Fibroblast of lung (primary cell): ENCODE results near the gene ZIC1. TPM values are rescaled to one million over a fixed set of nuclear protein-coding genes. Genes with fewer than 3 reads are reported as not detected.

Source experiments
- DNase-seq, 2 donors: peaks; one replicate each; pipeline versions ENCODE4 v3.0.0 to v3.0.0-alpha.2; 2010; ENCODE audit warnings: low read depth in 2 of 2
- H2AFZ ChIP-seq: 2 replicates; pipeline ENCODE4 v1.5.1; 2012; ENCODE audit warnings: low read length, control low read depth, inconsistent platforms
- H3K27ac ChIP-seq: 2 replicates; pipeline ENCODE4 v1.5.1; 2011; ENCODE audit warnings: low read length, control low read depth; ENCODE audit not compliant: insufficient read depth
- H3K27me3 ChIP-seq: 2 replicates; pipeline ENCODE4 v1.5.1; 2011; ENCODE audit warnings: mild to moderate bottlenecking, low read length; ENCODE audit not compliant: control insufficient read depth, insufficient read depth
- H3K36me3 ChIP-seq: 2 replicates; pipeline ENCODE4 v1.5.1; 2011; ENCODE audit warnings: low read length; ENCODE audit not compliant: control insufficient read depth, insufficient read depth
- H3K4me1 ChIP-seq: 2 replicates; pipeline ENCODE4 v1.5.1; 2011; ENCODE audit warnings: low read length; ENCODE audit not compliant: control insufficient read depth, insufficient read depth; ENCODE audit errors: extremely low read depth
- H3K4me2 ChIP-seq: 2 replicates; pipeline ENCODE4 v1.5.1; 2011; ENCODE audit warnings: low read length, control low read depth; ENCODE audit not compliant: insufficient read depth; ENCODE audit errors: extremely low read depth
- H3K4me3 ChIP-seq, 4 experiments: fragments of 200-600 bp in 1 of 4; sonication (generic) in 1 of 4; replicated peaks in 1 of 4; 2 replicates each; pipeline ENCODE4 v1.5.1; 2011 to 2016; ENCODE audit warnings: low read length in 4 of 4, low read depth in 3 of 4, mild to moderate bottlenecking in 3 of 4, control low read depth in 2 of 4, inconsistent platforms in 1 of 4, mixed read lengths in 1 of 4; ENCODE audit not compliant: insufficient read depth in 1 of 4; ENCODE audit errors: control extremely low read depth in 1 of 4
- H3K79me2 ChIP-seq: 2 replicates; pipeline ENCODE4 v1.5.1; 2012; ENCODE audit warnings: mild to moderate bottlenecking, low read length, inconsistent platforms; ENCODE audit not compliant: control insufficient read depth, insufficient read depth
- H3K9ac ChIP-seq: 2 replicates; pipeline ENCODE4 v1.5.1; 2011; ENCODE audit warnings: mild to moderate bottlenecking, low read length, control low read depth; ENCODE audit not compliant: insufficient read depth
- H3K9me3 ChIP-seq: 2 replicates; pipeline ENCODE4 v1.5.1; 2012; ENCODE audit warnings: low read depth, low read length; ENCODE audit not compliant: control insufficient read depth, insufficient read depth
- H4K20me1 ChIP-seq: 2 replicates; pipeline ENCODE4 v1.5.1; 2011; ENCODE audit warnings: low read length; ENCODE audit not compliant: control insufficient read depth, insufficient read depth; ENCODE audit errors: extremely low read depth
- CTCF ChIP-seq, 2 donors: IDR thresholded peaks in 1 of 2; conservative IDR thresholded peaks in 1 of 2; 1 replicate in 1 of 2; 2 replicates in 1 of 2; pipeline ENCODE4 v1.5.1; 2011 to 2012; ENCODE audit warnings: low read length in 2 of 2, control low read depth in 1 of 2, inconsistent platforms in 1 of 2, low read depth in 1 of 2, mild to moderate bottlenecking in 1 of 2
- EZH2 ChIP-seq: IDR thresholded peaks from 2 replicates; pipeline ENCODE4 v1.5.1; 2012; ENCODE audit warnings: low read length, control low read depth, mild to moderate bottlenecking; ENCODE audit errors: missing control alignments
- polyA plus RNA-seq, 2 donors: library from polyadenylated mRNA; depleted of rRNA in 1 of 2; stranded (reverse) in 1 of 2; unstranded in 1 of 2; fragments of >200 nt; gene quantifications; 2 replicates each; pipeline ENCODE4 v1.2.1, GENCODE V29; 2011 to 2012; ENCODE audit warnings: missing spikeins in 1 of 2
- total RNA-seq: library from RNA; depleted of rRNA; stranded (reverse); fragments of >200 nt; gene quantifications from 2 replicates; pipeline ENCODE4 v1.2.1, GENCODE V29; 2014

ZIC1 gene
- total and polyA plus RNA-seq, 2 donors (not counting 1 experiment from before 2014, with no cell fraction given), result 0.11 TPM; not detected in 1

- Histone ChIP-seq H3K4me2 (no peak overlapping the region), H3K9me3 (no peaks in the 10 kb centered on the region), H3K4me3 (no peak overlapping the region), H3K4me1 (no peaks in the 10 kb centered on the region), H3K36me3 (no peaks in the 10 kb centered on the region), H3K27me3 (peaks cover 62% of the 10 kb centered on the region), H3K9ac (no peak overlapping the region), H3K27ac (no peak overlapping the region), H2AFZ (no peak overlapping the region), H3K79me2 (no peaks in the 10 kb centered on the region), H4K20me1 (no peaks in the 10 kb centered on the region)
- DNase-seq, result no peak
- TF ChIP-seq CTCF (conservative IDR thresholded peaks at IDR 0.05 in 1 of 2, IDR thresholded peaks at IDR 0.05 in 1 of 2; ENCODE audit: low read depth in 1 of 2, low read length in 2 of 2) (no peak), EZH2 (no peak)
These were observed 41.5 kb upstream of the ZIC1 start for GRCh38 chr3:147367676-147368075.

GRCh38 chr3:147368151-147368550, 41.0 kb upstream of the ZIC1 start:
- H3K9ac ChIP-seq, result no peak overlapping the region
- no peak for DNase-seq
- H3K79me2 ChIP-seq, result no peaks in the 10 kb centered on the region
- no peaks in the 10 kb centered on the region for H4K20me1 ChIP-seq
- H3K9me3 ChIP-seq, result no peaks in the 10 kb centered on the region
- H3K27ac ChIP-seq, result no peak overlapping the region
- H3K27me3 ChIP-seq, result peaks cover 67% of the 10 kb centered on the region
- no peak overlapping the region for H2AFZ ChIP-seq
- TF ChIP-seq CTCF (conservative IDR thresholded peaks at IDR 0.05 in 1 of 2, IDR thresholded peaks at IDR 0.05 in 1 of 2; ENCODE audit: low read depth in 1 of 2, low read length in 2 of 2) (no peak), EZH2 (no peak)
- H3K4me3 ChIP-seq, result no peak overlapping the region
- no peaks in the 10 kb centered on the region for H3K36me3 ChIP-seq
- no peaks in the 10 kb centered on the region for H3K4me1 ChIP-seq
- no peak overlapping the region for H3K4me2 ChIP-seq

GRCh38 chr3:147368561-147369221, 40.5 kb upstream of the ZIC1 start:
- TF ChIP-seq CTCF (conservative IDR thresholded peaks at IDR 0.05 in 1 of 2, IDR thresholded peaks at IDR 0.05 in 1 of 2; ENCODE audit: low read depth in 1 of 2, low read length in 2 of 2), result no peak
- TF ChIP-seq EZH2, result peak; percentile 62
- Histone ChIP-seq H3K9ac (no peak overlapping the region), H3K79me2 (no peaks in the 10 kb centered on the region), H3K27ac (no peak overlapping the region), H2AFZ (no peak overlapping the region), H3K27me3 (peaks cover 68% of the 10 kb centered on the region), H4K20me1 (no peaks in the 10 kb centered on the region), H3K4me3 (no peak overlapping the region), H3K4me2 (no peak overlapping the region), H3K36me3 (no peaks in the 10 kb centered on the region), H3K9me3 (no peaks in the 10 kb centered on the region), H3K4me1 (no peaks in the 10 kb centered on the region)
- no peak for DNase-seq
